T-helper 2 cell treated with Interferon-gamma antibody and Interleukin-4, amounts not matched to agents 100 ng/mL and 5 ng/mL, for 36 hours (primary cell): ENCODE measurements around the gene HERC4. TPM values are rescaled to one million over a fixed set of nuclear protein-coding genes. Genes with fewer than 3 reads are reported as not detected.
"Not testable (repeated sequence)": the region's sequence is repeated elsewhere in the genome, so short reads cannot be mapped to it uniquely, and the experiment has no call there.

Experiments
- intact Hi-C: fragments of 100-400 bp; cut with micrococcal nuclease; formaldehyde crosslinking; loops from one replicate; pipeline ENCODE4 v1.15.1; 2023
- total RNA-seq: library from RNA; stranded (reverse); gene quantifications from 2 replicates; pipeline ENCODE4 v1.2.3, GENCODE V29; 2022

Gene HERC4
- total RNA-seq, 1 donor from 2014 or later, result 60.2 TPM

GRCh38 chr10:67884842-67885670, 190.0 kb downstream of the HERC4 start:
- intact Hi-C loops, result loop anchor here (1.0 to 5.0 kb wide), 9 partner anchors 28 to 642 kb away; partner anchors contain the start of genes HERC4, HNRNPH3, PBLD and SLC25A16

- intact Hi-C loops, result loop anchor here (1.0 to 5.0 kb wide), 8 partner anchors 28 to 643 kb away; partner anchors contain the start of genes HERC4, HNRNPH3, PBLD and SLC25A16
These were observed 190.7 kb downstream of the HERC4 start, which contains the start of gene SIRT1 for GRCh38 chr10:67884313-67884841. Gene SIRT1, plus strand, starts transcription at chr10:67884656. Its CDS starts 66 bp downstream, at chr10:67884722.

GRCh38 chr10:67883710-67884312, 191.3 kb downstream of the HERC4 start:
- intact Hi-C loops, result loop anchor here (1.0 to 5.0 kb wide), 8 partner anchors 29 to 643 kb away; partner anchors contain the start of genes HERC4, HNRNPH3, PBLD and SLC25A16

GRCh38 chr10:67878133-67878532, 196.9 kb downstream of the HERC4 start:
- intact Hi-C loops, result no loop called here

GRCh38 chr10:67877421-67877820, 197.7 kb downstream of the HERC4 start:
- intact Hi-C loops, result not testable (repeated sequence)

GRCh38 chr10:67875340-67876238, 199.5 kb downstream of the HERC4 start:
- intact Hi-C loops, result no loop called here

Other genes with a start within 250 kb of the HERC4 start
- 3.7 and 4.0 TPM in 2 replicates for gene DNAJC12, start 237.1 kb downstream of the HERC4 start, total RNA-seq
- 24.5 and 24.9 TPM in 2 replicates for gene SIRT1, start 190.6 kb downstream of the HERC4 start, total RNA-seq
- not detected in 2 replicates for gene MYPN, start 34.2 kb upstream of the HERC4 start, total RNA-seq
- gene ATOH7, start 156.8 kb upstream of the HERC4 start, total RNA-seq, result not detected in 2 replicates